GM18870 (cell line): Measurements from ENCODE around the gene SLC16A11.
"Not testable (repeated sequence)": the region's sequence is repeated elsewhere in the genome, so short reads cannot be mapped to it uniquely, and the experiment has no call there.

Experiments used
- ATAC-seq: cut with Tn5 transposase; IDR thresholded peaks from one replicate; pipeline ENCODE4 v1.9.1; 2021; ENCODE audit warnings: moderate library complexity; ENCODE audit not compliant: unreplicated experiment

Gene SLC16A11

DNA sequence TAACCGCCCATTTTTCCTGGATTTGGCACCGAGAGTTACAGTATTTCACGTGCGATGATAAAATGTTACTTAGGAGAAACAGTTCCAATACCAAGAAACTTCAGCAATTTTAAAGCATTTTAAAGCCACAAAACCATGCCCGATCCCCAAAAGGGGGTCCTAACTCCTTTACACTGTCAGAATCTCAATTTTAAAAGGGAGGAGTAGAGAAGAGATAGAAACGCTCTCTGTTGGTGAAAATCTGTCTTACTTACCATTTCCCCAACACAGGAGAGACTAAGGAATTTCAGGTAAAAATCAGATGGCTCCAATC, 32.0 kb downstream of the SLC16A11 start:
- ATAC-seq = no peak

DNA sequence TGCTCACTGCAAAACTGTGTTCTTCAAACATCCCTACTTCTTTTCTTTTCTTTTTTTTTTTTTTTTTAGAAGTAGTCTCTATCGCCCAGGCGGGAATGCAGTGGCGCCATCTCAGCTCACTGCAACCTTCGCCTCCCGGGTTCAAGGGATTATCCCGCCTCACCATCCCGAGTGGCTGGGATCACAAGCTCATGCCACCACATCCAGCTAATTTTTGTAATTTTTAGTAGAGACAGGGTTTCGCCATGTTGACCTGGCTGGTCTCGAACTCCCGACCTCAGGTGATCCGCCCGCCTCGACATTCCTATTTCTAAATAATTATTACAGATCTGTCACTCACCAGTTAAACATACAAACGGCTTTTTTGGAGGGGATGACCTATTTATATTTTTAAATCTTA, 32.5 kb downstream of the SLC16A11 start:
- ATAC-seq = no peak

DNA sequence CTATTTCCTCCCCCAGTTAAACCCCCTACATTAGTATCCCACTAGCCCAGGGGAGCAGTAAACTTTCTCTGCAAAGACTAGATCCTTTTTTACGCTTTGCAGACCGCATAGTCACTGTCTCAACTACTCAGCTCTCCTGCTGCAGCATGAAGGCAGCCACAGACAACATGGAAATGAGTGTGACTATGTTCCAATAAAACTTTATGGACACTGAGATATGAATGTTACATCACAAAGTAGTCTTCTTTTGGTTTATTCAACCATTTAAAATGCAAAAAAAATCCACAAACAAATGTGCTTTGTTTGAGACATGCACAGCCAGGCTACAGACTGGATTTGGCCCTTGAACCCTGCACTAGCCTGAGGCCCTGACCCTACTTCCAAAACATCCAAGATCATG, 33.4 kb downstream of the SLC16A11 start:
- no peak for ATAC-seq

DNA sequence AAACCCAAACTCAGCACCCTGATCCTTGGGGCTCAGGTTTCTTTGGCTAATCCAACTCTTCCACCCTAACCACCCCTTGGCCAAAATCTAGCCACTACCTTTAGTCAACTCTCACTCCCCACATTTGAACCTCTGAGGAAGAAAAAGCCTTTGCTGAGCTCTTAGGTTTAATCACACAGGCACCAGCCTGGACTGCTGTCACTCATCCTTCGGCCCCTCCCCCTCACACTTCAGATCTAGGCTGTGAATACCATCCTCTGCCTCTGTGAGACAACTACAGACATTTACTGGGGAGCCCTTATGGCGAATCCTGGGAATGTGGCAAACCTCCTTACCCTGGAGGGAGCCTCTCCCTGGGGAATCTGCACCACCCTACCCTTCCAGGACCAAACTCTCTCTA, 36.7 kb downstream of the SLC16A11 start:
- no peak for ATAC-seq

DNA sequence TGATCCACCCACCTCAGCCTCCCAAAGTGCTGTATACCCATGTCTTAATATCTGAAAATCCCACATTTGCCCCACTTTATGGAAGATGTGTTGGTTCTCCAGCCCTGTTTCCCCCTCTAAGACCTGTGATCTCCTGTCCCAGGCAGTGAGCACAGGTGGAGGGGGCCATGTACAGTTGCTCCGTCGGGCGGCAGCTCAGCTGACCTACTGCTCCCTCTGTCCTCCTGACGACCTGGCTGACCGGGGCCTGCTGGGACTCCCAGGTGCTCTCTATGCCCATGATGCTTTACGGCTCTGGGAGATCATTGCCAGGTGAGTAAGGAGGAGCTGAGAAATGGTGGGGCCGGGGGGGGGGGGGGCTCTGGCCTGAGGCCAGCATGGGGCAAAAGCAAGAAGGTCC, 38.2 kb downstream of the SLC16A11 start:
- no peak for ATAC-seq

DNA sequence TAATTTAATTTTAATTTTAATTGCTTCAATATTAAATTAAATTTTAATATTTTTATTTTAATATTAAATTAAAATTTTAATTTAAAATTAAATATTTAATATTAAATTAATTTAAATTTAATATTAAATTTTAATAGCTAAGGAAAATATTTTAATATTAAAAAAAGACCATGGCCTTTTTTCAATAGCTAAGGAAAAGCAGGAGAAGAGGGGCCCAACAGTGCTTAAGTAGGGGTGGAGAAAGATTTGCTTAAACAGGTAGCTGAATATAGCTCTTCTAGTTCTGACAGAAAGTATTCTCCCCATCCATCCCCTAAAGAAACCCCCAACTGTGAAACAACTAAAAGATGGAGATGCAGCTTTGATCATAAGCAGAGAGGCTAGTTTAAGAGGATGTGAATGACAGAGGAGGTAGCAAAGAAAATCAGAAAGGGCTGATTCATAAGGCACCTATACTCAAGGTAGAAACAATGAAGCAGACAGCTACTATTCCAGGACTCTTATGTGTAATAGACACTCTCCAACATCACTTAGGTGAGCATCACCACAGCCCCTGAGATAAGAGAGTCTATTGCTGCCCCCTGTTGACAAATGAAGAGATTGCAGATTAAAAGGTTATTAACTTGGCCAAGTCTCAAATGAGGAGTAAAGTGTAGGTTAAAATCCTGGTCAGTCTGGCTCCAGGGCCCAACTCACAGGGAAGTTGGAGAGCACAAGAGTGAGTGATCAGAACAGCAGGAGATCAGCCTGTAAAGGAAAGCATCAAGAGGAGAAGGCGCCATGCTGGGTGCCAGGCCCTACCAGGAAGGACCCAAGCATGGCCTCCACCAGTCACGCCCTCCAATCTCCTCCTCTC, 39.3 kb downstream of the SLC16A11 start:
- ATAC-seq = no peak

DNA sequence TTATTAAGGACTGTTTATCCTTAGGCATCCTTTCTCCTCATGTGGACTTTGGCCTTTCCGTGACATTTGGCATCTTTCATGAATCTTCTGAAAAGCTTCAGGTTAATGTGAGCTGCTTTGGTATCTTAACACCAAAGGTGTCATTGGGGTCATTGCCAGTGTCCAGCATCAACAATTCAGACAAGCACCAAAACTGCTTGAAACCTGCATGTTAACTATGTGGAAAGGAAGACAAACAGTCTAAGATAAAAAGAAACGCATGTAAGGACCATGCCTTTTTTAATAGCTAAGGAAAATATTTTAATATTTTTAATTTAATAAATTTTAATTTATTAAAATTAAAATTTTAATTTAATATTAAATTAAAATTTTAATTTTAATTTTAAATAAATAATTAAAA, 40.1 kb downstream of the SLC16A11 start:
- ATAC-seq = no peak

DNA sequence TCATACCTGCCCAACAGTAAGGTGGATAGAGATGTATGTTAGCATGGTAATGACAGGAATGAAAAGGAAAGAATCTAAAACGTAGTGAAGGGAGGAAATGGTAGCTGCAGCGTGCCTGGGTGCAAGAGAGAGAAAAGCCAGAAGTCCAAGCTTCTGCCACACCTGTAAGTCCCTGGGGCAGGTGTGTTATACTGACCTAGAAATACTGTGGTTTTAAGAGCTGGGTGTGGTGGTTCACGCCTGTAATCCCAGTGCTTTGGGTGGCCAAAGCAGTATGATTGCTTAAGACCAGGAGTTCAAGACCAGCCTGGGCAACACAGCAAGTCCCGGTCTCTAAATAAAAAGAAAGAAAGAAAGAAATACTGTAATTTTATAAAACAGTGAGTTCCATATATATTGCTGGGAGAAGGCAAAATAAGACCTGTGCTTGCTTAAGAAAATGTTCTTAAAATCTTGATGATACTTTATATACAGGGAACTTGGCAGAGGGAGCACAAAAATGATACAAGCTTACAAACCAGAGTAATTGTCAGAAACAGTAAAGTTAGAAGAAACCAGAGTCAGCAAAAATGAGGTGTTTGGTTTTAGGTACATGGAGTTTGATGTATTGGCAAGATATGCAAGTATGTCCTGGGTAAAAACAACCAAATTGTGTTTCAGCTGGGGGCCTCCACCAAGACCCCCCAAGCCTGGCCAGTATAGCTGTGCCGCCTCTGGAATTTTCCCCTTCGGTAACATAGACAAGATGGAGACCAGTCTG, 41.4 kb downstream of the SLC16A11 start:
- ATAC-seq = no peak

DNA sequence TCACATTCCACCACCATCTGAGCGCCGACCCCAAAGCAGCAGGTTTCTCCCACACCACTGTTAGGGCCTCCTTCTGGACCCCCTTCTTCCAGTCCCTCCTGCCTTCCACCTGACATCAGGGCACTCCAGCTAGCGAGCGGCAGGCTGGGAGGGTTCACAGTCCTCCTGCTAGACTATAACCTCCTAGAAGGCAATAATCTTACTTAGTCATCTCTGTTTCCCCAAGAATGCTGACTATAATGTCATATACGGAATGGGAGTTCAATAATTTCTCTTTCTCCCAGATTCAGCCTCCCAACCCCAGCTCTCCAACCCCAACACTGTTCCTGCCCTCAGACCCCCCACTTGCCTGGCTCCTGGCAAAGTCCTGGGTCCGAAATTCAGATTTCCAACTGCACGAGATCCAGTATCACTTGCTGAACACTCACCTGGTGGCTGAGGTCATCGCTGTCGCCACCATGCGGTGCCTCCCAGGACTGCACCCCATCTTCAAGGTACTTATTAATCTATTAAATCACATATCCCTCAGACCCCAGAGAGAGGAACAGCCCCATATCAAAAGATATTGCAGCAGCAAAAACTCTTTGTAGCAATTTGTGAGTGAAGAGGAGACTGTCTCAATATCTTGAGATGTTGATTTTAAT, 42.5 kb downstream of the SLC16A11 start:
- ATAC-seq = no peak

DNA sequence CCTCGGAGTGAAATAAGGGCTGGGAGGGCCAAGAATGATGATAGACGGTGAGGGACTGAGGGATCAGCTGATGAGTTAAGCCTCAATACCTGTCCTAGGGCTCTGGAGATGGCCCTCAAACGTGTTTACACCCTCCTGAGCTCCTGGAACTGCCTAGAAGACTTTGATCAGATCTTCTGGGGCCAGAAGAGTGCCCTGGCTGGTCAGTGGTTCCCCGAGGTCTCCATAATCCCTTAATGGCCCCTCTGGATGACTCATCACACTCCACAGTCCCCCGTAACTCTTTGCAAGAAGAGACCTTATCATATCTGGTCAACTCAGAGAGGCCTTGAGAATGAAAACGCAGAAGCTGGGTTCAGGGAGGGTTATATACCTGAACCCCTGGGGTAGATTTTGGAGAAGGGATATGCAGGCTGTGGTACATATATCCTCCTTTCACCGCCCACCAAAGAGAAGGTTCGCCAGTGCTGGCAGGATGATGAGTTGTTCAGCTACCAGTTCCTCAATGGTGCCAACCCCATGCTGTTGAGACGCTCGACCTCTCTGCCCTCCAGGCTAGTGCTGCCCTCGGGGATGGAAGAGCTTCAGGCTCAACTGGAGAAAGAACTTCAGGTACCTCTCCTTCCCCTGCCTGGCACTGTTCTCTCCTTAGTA, 44.9 kb downstream of the SLC16A11 start:
- ATAC-seq = no peak

DNA sequence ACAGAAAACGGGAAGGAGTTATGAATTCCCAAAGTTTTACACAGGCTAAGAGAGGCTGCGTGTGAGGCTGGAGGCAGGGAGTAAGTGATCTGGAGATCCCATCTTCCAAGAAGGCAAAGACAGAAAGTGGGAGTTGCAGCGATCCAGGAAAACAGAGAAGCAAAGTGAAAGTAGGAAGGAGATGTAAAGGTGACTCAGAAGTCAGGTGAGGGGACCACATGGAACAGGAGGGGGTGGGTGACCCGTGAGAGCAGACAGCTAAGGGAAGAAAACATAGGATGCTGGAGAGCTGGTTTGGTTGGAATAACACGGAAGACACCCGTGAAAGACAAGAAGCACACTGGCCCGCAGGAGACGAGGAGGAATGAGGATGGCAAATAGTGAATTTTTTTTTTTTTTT, 46.7 kb downstream of the SLC16A11 start:
- no peak for ATAC-seq

DNA sequence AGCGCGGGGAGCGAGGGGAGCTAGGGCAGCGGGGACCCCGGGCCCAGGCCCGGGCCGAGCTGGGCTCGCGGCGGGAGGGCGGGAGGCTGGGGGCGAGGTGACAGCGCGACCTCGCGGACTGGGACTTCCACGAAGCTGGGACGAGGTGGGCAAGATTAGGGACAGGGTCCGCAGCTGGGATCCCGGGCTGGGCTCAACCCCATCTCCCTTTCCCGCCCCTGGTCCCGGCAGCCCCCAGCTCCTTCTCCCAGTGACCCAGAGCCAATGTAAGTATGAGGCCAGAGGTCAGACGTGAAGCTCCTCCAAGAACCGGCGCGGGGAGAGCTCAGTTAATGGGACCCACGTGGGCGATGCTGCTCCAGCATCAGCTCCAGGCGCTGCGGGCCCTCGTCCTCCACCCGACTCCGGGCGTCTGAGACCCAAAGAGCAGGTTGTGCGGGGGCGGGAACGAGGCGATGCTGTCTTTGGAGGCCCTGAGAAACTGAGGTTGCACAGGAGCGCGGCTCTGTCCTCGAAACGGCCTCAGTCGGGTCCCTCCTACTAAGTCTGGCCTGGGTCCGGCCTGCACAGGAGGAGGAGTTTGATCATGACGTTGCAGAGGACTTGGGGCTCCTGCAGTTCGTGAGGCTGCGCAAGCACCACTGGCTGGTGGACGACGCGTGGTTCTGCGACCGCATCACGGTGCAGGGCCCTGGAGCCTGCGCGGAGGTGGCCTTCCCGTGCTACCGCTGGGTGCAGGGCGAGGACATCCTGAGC, 47.5 kb downstream of the SLC16A11 start:
- no peak for ATAC-seq

DNA sequence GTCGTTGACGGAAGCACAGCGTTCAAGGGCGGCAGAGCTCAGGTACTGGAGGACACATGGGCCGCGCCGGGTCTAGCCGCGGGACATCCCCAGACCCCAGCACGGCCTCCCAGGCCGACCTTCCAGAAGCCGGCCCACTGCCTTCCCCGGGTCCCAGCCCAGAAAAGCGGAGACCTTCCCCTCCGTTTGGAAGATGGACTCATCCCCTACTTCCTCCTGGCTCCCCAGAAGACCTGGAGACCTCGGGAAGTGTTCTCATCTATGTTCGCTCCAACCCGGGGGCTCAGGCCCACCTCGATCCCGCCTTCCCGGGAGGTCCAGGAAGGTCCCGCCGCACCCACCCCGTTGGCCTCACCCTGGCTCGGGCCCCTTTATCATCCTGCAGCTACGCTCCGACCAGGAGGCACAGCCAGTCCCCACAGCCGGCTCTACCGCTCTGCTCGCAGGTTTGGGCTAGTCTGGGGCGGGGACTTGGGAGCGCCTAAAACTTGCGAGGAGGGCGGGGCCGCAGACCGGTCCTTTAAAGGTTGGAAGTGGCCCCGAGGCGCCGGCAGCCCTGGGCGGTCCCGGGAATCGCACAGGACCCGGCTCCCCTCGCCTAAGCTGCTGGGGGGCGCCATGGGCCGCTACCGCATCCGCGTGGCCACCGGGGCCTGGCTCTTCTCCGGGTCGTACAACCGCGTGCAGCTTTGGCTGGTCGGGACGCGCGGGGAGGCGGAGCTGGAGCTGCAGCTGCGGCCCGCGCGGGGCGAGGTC, 48.2 kb downstream of the SLC16A11 start, which contains the start of gene ALOX12:
ALOX12 (plus strand) TSS at position 550 of the 756 bp plus-strand sequence; CDS start at position 619, 69 bp downstream.
- ATAC-seq = no peak

DNA sequence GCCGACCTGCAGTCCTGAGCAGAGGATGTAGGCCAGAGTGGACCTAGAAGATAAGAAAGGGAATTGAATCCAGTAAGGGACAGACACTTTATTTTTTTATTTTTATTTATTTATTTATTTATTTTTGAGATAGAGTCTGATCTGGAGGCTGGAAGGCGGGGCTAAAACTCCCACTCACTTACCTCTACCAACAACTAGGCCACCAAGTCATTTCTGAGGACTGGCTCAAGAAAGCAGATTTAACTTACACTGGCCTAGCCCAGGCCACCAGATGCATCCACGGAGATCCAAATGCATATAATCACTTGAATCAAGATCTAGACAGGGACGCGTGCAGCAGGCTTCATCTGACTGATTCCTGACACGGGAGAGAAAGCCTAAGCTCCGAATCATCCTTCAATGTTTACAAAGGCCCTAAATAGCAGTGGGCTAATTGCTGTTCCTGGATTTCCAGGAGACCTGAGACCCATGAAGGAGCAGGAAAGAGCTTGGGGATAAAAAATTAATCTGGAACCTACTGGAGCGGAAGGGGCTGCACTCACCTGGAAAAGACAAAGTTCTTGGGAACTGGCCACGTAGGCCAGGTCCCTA, 49.1 kb downstream of the SLC16A11 start:
- ATAC-seq = no peak

DNA sequence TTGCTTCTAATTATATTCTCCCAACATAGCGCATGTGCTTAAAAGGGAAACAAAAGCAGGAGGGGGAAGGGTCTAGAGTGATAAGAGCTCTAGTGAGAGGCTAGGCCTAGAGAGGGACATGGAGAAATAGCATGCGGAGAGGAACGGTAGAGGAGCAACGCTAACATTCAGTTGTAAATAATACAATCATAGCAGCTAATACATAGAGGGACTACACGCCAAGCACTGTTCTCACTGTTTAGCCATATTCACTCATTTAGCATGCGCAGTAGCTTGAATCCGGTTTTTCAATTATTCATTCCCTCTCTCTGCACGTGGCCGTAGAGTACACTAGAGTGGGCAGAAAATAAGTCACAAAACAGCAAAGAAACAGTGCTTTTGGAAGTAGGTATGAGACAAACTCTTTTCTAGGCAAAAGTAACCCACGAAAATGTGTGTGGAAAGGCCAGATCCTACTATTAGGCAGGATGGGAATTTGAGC, 49.7 kb downstream of the SLC16A11 start:
- ATAC-seq = no peak

DNA sequence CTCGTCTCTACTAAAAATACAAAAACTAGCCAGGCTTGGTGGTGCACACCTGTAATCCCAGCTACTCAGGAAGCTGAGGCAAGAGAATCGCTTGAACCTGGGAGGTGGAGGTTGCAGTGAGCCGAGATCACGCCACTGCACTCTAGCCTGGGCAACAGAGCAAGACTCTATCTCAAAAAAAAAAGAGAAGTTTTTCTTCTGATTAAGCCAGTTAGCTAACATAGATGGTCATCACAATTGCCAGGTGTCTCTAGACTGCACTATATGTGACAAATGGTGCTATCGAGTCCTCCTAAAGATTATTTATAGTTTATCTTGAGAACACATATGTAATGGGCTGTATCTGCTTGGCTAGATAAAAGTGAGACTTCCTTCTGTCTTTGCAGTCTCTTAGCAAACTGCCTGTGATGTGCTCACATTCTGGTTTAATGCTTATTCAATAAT, 50.3 kb downstream of the SLC16A11 start:
- ATAC-seq = not testable (repeated sequence)
